Measurements from ENCODE around the gene PCDHB12.
A peak's percentile ranks its signal among the peaks of the same experiment; 100 is the strongest.
"Not testable (repeated sequence)": the region's sequence is repeated elsewhere in the genome, so short reads cannot be mapped to it uniquely, and the experiment has no call there.

Gene PCDHB12

GRCh38 chr5:141223112-141223783, 14.7 kb downstream of the PCDHB12 start, which contains the start of gene PCDHB14:
TSS of gene PCDHB14 (plus strand) at chr5:141223343. CDS start at chr5:141223506, 163 bp downstream.
- TF ChIP-seq, protein P1, sequence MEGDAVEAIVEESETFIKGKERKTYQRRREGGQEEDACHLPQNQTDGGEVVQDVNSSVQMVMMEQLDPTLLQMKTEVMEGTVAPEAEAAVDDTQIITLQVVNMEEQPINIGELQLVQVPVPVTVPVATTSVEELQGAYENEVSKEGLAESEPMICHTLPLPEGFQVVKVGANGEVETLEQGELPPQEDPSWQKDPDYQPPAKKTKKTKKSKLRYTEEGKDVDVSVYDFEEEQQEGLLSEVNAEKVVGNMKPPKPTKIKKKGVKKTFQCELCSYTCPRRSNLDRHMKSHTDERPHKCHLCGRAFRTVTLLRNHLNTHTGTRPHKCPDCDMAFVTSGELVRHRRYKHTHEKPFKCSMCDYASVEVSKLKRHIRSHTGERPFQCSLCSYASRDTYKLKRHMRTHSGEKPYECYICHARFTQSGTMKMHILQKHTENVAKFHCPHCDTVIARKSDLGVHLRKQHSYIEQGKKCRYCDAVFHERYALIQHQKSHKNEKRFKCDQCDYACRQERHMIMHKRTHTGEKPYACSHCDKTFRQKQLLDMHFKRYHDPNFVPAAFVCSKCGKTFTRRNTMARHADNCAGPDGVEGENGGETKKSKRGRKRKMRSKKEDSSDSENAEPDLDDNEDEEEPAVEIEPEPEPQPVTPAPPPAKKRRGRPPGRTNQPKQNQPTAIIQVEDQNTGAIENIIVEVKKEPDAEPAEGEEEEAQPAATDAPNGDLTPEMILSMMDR (IDR thresholded peaks at IDR 0.05; ENCODE audit: low read length), result peak; percentile 60
- no peak for TF ChIP-seq EZH2 (IDR thresholded peaks at IDR 0.05; ENCODE audit: borderline replicate concordance, low read length)
- Histone ChIP-seq H4K20me1 (ENCODE audit: insufficient read depth, low read length) (no peaks in the 10 kb centered on the region), H3K9ac (ENCODE audit: low read length) (peak within 1 kb of the TSS; percentile 57), H3F3A (ENCODE audit: insufficient read depth, low read length) (no peaks in the 10 kb centered on the region), H3K9me2 (ENCODE audit: low read depth, low read length) (no peaks in the 10 kb centered on the region), H3K9me3 (ENCODE audit: low read length) (no peaks in the 10 kb centered on the region), H3K79me2 (ENCODE audit: insufficient read depth, low read length) (no peaks in the 10 kb centered on the region), H3K36me3 (ENCODE audit: insufficient read depth, low read length) (no peaks in the 10 kb centered on the region), H3K4me3 (ENCODE audit: low read depth, low read length, poor library complexity, severe bottlenecking) (peak within 1 kb of the TSS; percentile 58), H3K27me3 (ENCODE audit: insufficient read depth, low read length) (no peaks in the 10 kb centered on the region), H2AFZ (ENCODE audit: low read length) (peak within 1 kb of the TSS; percentile 93), H3K27ac (ENCODE audit: low read depth, low read length, poor library complexity, severe bottlenecking) (no peak within 1 kb of the TSS), H3K4me2 (ENCODE audit: low read length) (peak within 1 kb of the TSS; percentile 73), H3K4me1 (ENCODE audit: insufficient read depth, low read length, severe bottlenecking) (peaks cover 10% of the 10 kb centered on the region)

DNA sequence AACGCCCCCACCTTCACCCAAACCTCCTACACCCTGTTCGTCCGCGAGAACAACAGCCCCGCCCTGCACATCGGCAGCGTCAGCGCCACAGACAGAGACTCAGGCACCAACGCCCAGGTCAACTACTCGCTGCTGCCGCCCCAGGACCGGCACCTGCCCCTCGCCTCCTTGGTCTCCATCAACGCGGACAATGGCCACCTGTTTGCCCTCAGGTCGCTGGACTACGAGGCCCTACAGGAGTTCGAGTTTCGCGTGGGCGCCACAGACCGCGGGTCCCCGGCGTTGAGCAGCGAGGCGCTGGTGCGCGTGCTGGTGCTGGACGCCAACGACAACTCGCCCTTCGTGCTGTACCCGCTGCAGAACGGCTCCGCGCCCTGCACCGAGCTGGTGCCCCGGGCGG, 16.3 kb downstream of the PCDHB12 start:
- H3F3A ChIP-seq (ENCODE audit: insufficient read depth, low read length); H3K27ac ChIP-seq (ENCODE audit: low read depth, low read length, poor library complexity, severe bottlenecking); H3K9me3 ChIP-seq (ENCODE audit: low read length); H3K36me3 ChIP-seq (ENCODE audit: insufficient read depth, low read length); H2AFZ ChIP-seq (ENCODE audit: low read length); H3K79me2 ChIP-seq (ENCODE audit: insufficient read depth, low read length); H3K9ac ChIP-seq (ENCODE audit: low read length); H3K4me1 ChIP-seq (ENCODE audit: insufficient read depth, low read length, severe bottlenecking); H3K4me3 ChIP-seq (ENCODE audit: low read depth, low read length, poor library complexity, severe bottlenecking); H4K20me1 ChIP-seq (ENCODE audit: insufficient read depth, low read length); H3K9me2 ChIP-seq (ENCODE audit: low read depth, low read length); H3K4me2 ChIP-seq (ENCODE audit: low read length); H3K27me3 ChIP-seq (ENCODE audit: insufficient read depth, low read length): not testable (repeated sequence)

DNA sequence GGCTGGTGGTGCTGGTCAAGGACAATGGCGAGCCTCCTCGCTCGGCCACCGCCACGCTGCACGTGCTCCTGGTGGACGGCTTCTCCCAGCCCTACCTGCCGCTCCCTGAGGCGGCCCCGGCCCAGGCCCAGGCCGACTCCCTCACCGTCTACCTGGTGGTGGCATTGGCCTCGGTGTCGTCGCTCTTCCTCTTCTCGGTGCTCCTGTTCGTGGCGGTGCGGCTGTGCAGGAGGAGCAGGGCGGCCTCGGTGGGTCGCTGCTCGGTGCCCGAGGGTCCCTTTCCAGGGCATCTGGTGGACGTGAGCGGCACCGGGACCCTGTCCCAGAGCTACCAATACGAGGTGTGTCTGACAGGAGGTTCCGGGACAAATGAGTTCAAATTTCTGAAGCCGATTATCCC, 16.9 kb downstream of the PCDHB12 start:
- not testable (repeated sequence) for H3K9me3 ChIP-seq (ENCODE audit: low read length); H3K4me3 ChIP-seq (ENCODE audit: low read depth, low read length, poor library complexity, severe bottlenecking); H3K36me3 ChIP-seq (ENCODE audit: insufficient read depth, low read length); H3K27me3 ChIP-seq (ENCODE audit: insufficient read depth, low read length); H4K20me1 ChIP-seq (ENCODE audit: insufficient read depth, low read length); H3F3A ChIP-seq (ENCODE audit: insufficient read depth, low read length); H3K79me2 ChIP-seq (ENCODE audit: insufficient read depth, low read length); H3K9ac ChIP-seq (ENCODE audit: low read length); H3K27ac ChIP-seq (ENCODE audit: low read depth, low read length, poor library complexity, severe bottlenecking); H3K4me2 ChIP-seq (ENCODE audit: low read length); H3K4me1 ChIP-seq (ENCODE audit: insufficient read depth, low read length, severe bottlenecking); H3K9me2 ChIP-seq (ENCODE audit: low read depth, low read length); H2AFZ ChIP-seq (ENCODE audit: low read length)

DNA sequence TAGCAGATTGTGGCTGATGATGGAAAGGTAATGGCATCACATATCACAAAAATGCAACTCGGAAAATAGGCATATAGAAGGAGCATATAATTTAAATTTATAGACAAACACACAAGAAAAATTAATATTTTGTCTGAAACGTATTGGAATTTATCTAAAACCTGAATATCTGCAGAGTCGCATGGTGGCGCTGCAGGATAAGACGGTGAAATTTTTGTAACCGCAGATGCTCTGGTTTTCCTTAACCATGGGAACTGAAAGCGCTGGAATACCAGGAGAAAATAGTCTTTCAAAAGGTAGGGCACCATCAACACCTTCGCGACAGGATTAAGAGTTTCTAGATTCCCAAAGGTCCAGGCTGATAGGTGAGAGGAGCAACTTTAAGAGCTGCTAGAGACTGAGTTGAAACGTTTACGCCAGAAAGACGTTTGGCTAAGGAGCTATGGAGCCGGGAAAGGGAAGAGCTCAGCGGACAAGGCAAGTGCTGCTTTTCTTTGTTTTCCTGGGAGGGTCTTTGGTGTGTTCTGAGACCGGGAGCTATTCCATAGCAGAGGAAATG, 25.7 kb downstream of the PCDHB12 start:
- Histone ChIP-seq H3K27ac (ENCODE audit: low read depth, low read length, poor library complexity, severe bottlenecking) (no peak overlapping the region), H3K79me2 (ENCODE audit: insufficient read depth, low read length) (no peaks in the 10 kb centered on the region), H3K27me3 (ENCODE audit: insufficient read depth, low read length) (no peaks in the 10 kb centered on the region), H3K9ac (ENCODE audit: low read length) (no peak overlapping the region), H3K4me1 (ENCODE audit: insufficient read depth, low read length, severe bottlenecking) (no peaks in the 10 kb centered on the region), H3K4me3 (ENCODE audit: low read depth, low read length, poor library complexity, severe bottlenecking) (no peak overlapping the region), H3K4me2 (ENCODE audit: low read length) (no peak overlapping the region), H3K9me2 (ENCODE audit: low read depth, low read length) (no peaks in the 10 kb centered on the region), H4K20me1 (ENCODE audit: insufficient read depth, low read length) (no peaks in the 10 kb centered on the region), H3F3A (ENCODE audit: insufficient read depth, low read length) (no peaks in the 10 kb centered on the region), H2AFZ (ENCODE audit: low read length) (no peak overlapping the region), H3K36me3 (ENCODE audit: insufficient read depth, low read length) (no peaks in the 10 kb centered on the region), H3K9me3 (ENCODE audit: low read length) (peaks cover 8% of the 10 kb centered on the region; the same call in 1 of the 2 replicates)
- TF ChIP-seq EZH2 (IDR thresholded peaks at IDR 0.05; ENCODE audit: borderline replicate concordance, low read length), result no peak
- TF ChIP-seq, protein P1 (IDR thresholded peaks at IDR 0.05; ENCODE audit: low read length), result no peak

DNA sequence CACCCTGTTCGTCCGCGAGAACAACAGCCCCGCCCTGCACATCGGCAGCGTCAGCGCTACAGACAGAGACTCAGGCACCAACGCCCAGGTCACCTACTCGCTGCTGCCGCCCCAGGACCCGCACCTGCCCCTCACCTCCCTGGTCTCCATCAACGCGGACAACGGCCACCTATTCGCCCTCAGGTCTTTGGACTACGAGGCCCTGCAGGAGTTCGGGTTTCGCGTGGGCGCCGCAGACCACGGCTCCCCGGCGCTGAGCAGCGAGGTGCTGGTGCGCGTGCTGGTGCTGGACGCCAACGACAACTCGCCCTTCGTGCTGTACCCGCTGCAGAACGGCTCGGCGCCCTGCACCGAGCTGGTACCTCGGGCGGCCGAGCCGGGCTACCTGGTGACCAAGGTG, 27.4 kb downstream of the PCDHB12 start:
- not testable (repeated sequence) for H3K9me2 ChIP-seq (ENCODE audit: low read depth, low read length); H3F3A ChIP-seq (ENCODE audit: insufficient read depth, low read length); H3K4me2 ChIP-seq (ENCODE audit: low read length); H2AFZ ChIP-seq (ENCODE audit: low read length); H4K20me1 ChIP-seq (ENCODE audit: insufficient read depth, low read length); H3K9me3 ChIP-seq (ENCODE audit: low read length); H3K9ac ChIP-seq (ENCODE audit: low read length); H3K4me1 ChIP-seq (ENCODE audit: insufficient read depth, low read length, severe bottlenecking); H3K36me3 ChIP-seq (ENCODE audit: insufficient read depth, low read length); H3K27me3 ChIP-seq (ENCODE audit: insufficient read depth, low read length); H3K27ac ChIP-seq (ENCODE audit: low read depth, low read length, poor library complexity, severe bottlenecking); H3K79me2 ChIP-seq (ENCODE audit: insufficient read depth, low read length); H3K4me3 ChIP-seq (ENCODE audit: low read depth, low read length, poor library complexity, severe bottlenecking)

Data from OCI-LY1 (cell line).